HEK293 (cell line): ENCODE results near the gene CENPP.

Source experiments
- FEZF1 ChIP-seq: fragments of 450-650 bp; formaldehyde crosslinking; IDR thresholded peaks from 2 replicates; pipeline ENCODE4 v1.5.1; 2016; ENCODE audit warnings: missing biosample characterization, missing genetic modification characterization
- IKZF3 ChIP-seq: fragments of 450-650 bp; IDR thresholded peaks from 2 replicates; pipeline ENCODE4 v1.5.0; 2018; ENCODE audit warnings: missing biosample characterization, mild to moderate bottlenecking, missing genetic modification characterization, moderate library complexity
- KLF9 ChIP-seq: fragments of 450-650 bp; formaldehyde crosslinking; IDR thresholded peaks from 2 replicates; pipeline ENCODE4 v1.5.1; 2016; ENCODE audit warnings: missing biosample characterization, missing genetic modification characterization, low read depth
- MYNN ChIP-seq: fragments of 450-650 bp; formaldehyde crosslinking; IDR thresholded peaks from 2 replicates; pipeline ENCODE4 v1.5.1; 2016; ENCODE audit warnings: missing biosample characterization, missing genetic modification characterization, borderline replicate concordance
- PRDM10 ChIP-seq: fragments of 450-650 bp; formaldehyde crosslinking; IDR thresholded peaks from 2 replicates; pipeline ENCODE4 v1.5.1; 2016; ENCODE audit warnings: missing biosample characterization, missing genetic modification characterization
- ZBTB17 ChIP-seq: fragments of 450-650 bp; formaldehyde crosslinking; IDR thresholded peaks from 2 replicates; pipeline ENCODE4 v1.5.1; 2016; ENCODE audit warnings: missing biosample characterization, missing genetic modification characterization
- ZBTB20 ChIP-seq: fragments of 450-650 bp; formaldehyde crosslinking; IDR thresholded peaks from 2 replicates; pipeline ENCODE4 v1.5.1; 2016; ENCODE audit warnings: missing biosample characterization, missing genetic modification characterization
- ZFP3 ChIP-seq: fragments of 450-650 bp; formaldehyde crosslinking; IDR thresholded peaks from 2 replicates; pipeline ENCODE4 v1.5.1; 2016; ENCODE audit warnings: low read depth, missing biosample characterization, missing genetic modification characterization
- ZNF140 ChIP-seq: fragments of 450-650 bp; formaldehyde crosslinking; IDR thresholded peaks from 2 replicates; pipeline ENCODE4 v1.5.1; 2016; ENCODE audit warnings: missing biosample characterization, missing genetic modification characterization
- ZNF202 ChIP-seq: fragments of 450-650 bp; formaldehyde crosslinking; IDR thresholded peaks from 2 replicates; pipeline ENCODE4 v1.5.1; 2016; ENCODE audit warnings: missing biosample characterization, missing genetic modification characterization, borderline replicate concordance
- ZNF211 ChIP-seq: fragments of 450-650 bp; formaldehyde crosslinking; IDR thresholded peaks from 2 replicates; pipeline ENCODE4 v1.5.1; 2016; ENCODE audit warnings: low read depth, missing biosample characterization, missing genetic modification characterization
- ZNF292 ChIP-seq: fragments of 450-650 bp; formaldehyde crosslinking; IDR thresholded peaks from 2 replicates; pipeline ENCODE4 v1.5.1; 2016; ENCODE audit warnings: low read depth, missing biosample characterization, missing genetic modification characterization, borderline replicate concordance
- ZNF324 ChIP-seq: fragments of 450-650 bp; formaldehyde crosslinking; IDR thresholded peaks from 2 replicates; pipeline ENCODE4 v1.5.1; 2016; ENCODE audit warnings: missing biosample characterization, missing genetic modification characterization
- ZNF341 ChIP-seq: fragments of 450-650 bp; formaldehyde crosslinking; IDR thresholded peaks from 2 replicates; pipeline ENCODE4; 2016; ENCODE audit warnings: low read depth, missing biosample characterization, missing genetic modification characterization
- ZNF354C ChIP-seq: fragments of 450-650 bp; formaldehyde crosslinking; IDR thresholded peaks from 2 replicates; pipeline ENCODE4 v1.5.1; 2016; ENCODE audit warnings: missing biosample characterization, missing genetic modification characterization, low read depth, borderline replicate concordance
- ZNF391 ChIP-seq: fragments of 450-650 bp; formaldehyde crosslinking; IDR thresholded peaks from 2 replicates; pipeline ENCODE4 v1.5.1; 2016; ENCODE audit warnings: low read depth, missing biosample characterization, missing genetic modification characterization, borderline replicate concordance
- ZNF510 ChIP-seq: fragments of 450-650 bp; formaldehyde crosslinking; IDR thresholded peaks from 2 replicates; pipeline ENCODE4 v1.5.1; 2018; ENCODE audit warnings: mild to moderate bottlenecking, missing genetic modification characterization, missing biosample characterization; ENCODE audit not compliant: insufficient replicate concordance
- ZNF561 ChIP-seq: fragments of 450-650 bp; IDR thresholded peaks from 2 replicates; pipeline ENCODE4 v1.5.1; 2018; ENCODE audit warnings: missing biosample characterization, missing genetic modification characterization, borderline replicate concordance
- ZNF580 ChIP-seq: fragments of 450-650 bp; formaldehyde crosslinking; IDR thresholded peaks from 2 replicates; pipeline ENCODE4 v1.5.1; 2016; ENCODE audit warnings: missing biosample characterization, missing genetic modification characterization
- ZNF624 ChIP-seq: fragments of 450-650 bp; formaldehyde crosslinking; IDR thresholded peaks from 2 replicates; pipeline ENCODE4 v1.5.1; 2017; ENCODE audit warnings: missing biosample characterization, missing genetic modification characterization
- ZNF76 ChIP-seq: fragments of 450-650 bp; formaldehyde crosslinking; IDR thresholded peaks from 2 replicates; pipeline ENCODE4; 2016; ENCODE audit warnings: low read depth, missing biosample characterization, missing genetic modification characterization, borderline replicate concordance
- ZNF776 ChIP-seq: fragments of 450-650 bp; formaldehyde crosslinking; IDR thresholded peaks from 2 replicates; pipeline ENCODE4 v1.5.0; 2017; ENCODE audit warnings: missing biosample characterization, missing genetic modification characterization, borderline replicate concordance
- ZNF785 ChIP-seq: fragments of 450-650 bp; formaldehyde crosslinking; IDR thresholded peaks from 2 replicates; pipeline ENCODE4 v1.5.1; 2016; ENCODE audit warnings: missing biosample characterization, missing genetic modification characterization
- ZXDB ChIP-seq: fragments of 450-650 bp; formaldehyde crosslinking; IDR thresholded peaks from 2 replicates; pipeline ENCODE4 v1.5.1; 2016; ENCODE audit warnings: missing biosample characterization, missing genetic modification characterization
- TF ChIP-seq, protein P1 (sequence below): fragments of 450-650 bp; formaldehyde crosslinking; IDR thresholded peaks from 2 replicates; pipeline ENCODE4 v1.5.1; 2016; ENCODE audit warnings: missing biosample characterization, missing genetic modification characterization
- TF ChIP-seq, protein P2 (sequence below): fragments of 450-650 bp; IDR thresholded peaks from 2 replicates; pipeline ENCODE4 v1.5.1; 2018; ENCODE audit warnings: missing biosample characterization, missing genetic modification characterization
- TF ChIP-seq, protein P3 (sequence below): fragments of 450-650 bp; formaldehyde crosslinking; IDR thresholded peaks from 2 replicates; pipeline ENCODE4 v1.5.0; 2017; ENCODE audit warnings: missing biosample characterization, missing genetic modification characterization, borderline replicate concordance
- TF ChIP-seq, protein P4 (sequence below): IDR thresholded peaks from 2 replicates; pipeline ENCODE4 v1.6.1; 2011; ENCODE audit warnings: mild to moderate bottlenecking, low read depth, low read length, borderline replicate concordance

CENPP gene

GRCh38 chr9:92439921-92440750 is 114.4 kb downstream of the CENPP start (continued):
- TF ChIP-seq ZNF624 (tag by site-specific recombination), result no peak
- peak; percentile 13; the same call in 1 of the 2 replicates for TF ChIP-seq ZNF341 (tag by site-specific recombination)
- 0 out of 2 replicates have a peak, but pooled peaks have one; percentile 39 for TF ChIP-seq ZNF202 (tag by site-specific recombination)
- no peak for TF ChIP-seq PRDM10 (tag by site-specific recombination)
- TF ChIP-seq, protein P1, sequence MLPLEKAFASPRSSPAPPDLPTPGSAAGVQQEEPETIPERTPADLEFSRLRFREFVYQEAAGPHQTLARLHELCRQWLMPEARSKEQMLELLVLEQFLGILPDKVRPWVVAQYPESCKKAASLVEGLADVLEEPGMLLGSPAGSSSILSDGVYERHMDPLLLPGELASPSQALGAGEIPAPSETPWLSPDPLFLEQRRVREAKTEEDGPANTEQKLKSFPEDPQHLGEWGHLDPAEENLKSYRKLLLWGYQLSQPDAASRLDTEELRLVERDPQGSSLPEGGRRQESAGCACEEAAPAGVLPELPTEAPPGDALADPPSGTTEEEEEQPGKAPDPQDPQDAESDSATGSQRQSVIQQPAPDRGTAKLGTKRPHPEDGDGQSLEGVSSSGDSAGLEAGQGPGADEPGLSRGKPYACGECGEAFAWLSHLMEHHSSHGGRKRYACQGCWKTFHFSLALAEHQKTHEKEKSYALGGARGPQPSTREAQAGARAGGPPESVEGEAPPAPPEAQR (tag by site-specific recombination), result no peak
- TF ChIP-seq, protein P2, sequence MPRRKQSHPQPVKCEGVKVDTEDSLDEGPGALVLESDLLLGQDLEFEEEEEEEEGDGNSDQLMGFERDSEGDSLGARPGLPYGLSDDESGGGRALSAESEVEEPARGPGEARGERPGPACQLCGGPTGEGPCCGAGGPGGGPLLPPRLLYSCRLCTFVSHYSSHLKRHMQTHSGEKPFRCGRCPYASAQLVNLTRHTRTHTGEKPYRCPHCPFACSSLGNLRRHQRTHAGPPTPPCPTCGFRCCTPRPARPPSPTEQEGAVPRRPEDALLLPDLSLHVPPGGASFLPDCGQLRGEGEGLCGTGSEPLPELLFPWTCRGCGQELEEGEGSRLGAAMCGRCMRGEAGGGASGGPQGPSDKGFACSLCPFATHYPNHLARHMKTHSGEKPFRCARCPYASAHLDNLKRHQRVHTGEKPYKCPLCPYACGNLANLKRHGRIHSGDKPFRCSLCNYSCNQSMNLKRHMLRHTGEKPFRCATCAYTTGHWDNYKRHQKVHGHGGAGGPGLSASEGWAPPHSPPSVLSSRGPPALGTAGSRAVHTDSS (tag by site-specific recombination), result no peak
- no peak for TF ChIP-seq KLF9 (tag by site-specific recombination)
- TF ChIP-seq ZNF76, result no peak
- 0 out of 2 replicates have a peak, but pooled peaks have one; percentile 18 for TF ChIP-seq ZNF354C (tag by site-specific recombination)
- no peak for TF ChIP-seq ZNF776
- no peak for TF ChIP-seq ZBTB20
- no peak for TF ChIP-seq ZNF561
- TF ChIP-seq ZNF324 (tag by site-specific recombination), result no peak
- no peak for TF ChIP-seq ZFP3
- no peak for TF ChIP-seq ZNF785 (tag by site-specific recombination)
- TF ChIP-seq ZNF211 (tag by site-specific recombination), result no peak
- no peak for TF ChIP-seq ZBTB17 (tag by site-specific recombination)
- TF ChIP-seq MYNN (tag by site-specific recombination), result no peak
- peak; percentile 72; the same call in 1 of the 2 replicates for TF ChIP-seq ZNF140
- TF ChIP-seq, protein P3, sequence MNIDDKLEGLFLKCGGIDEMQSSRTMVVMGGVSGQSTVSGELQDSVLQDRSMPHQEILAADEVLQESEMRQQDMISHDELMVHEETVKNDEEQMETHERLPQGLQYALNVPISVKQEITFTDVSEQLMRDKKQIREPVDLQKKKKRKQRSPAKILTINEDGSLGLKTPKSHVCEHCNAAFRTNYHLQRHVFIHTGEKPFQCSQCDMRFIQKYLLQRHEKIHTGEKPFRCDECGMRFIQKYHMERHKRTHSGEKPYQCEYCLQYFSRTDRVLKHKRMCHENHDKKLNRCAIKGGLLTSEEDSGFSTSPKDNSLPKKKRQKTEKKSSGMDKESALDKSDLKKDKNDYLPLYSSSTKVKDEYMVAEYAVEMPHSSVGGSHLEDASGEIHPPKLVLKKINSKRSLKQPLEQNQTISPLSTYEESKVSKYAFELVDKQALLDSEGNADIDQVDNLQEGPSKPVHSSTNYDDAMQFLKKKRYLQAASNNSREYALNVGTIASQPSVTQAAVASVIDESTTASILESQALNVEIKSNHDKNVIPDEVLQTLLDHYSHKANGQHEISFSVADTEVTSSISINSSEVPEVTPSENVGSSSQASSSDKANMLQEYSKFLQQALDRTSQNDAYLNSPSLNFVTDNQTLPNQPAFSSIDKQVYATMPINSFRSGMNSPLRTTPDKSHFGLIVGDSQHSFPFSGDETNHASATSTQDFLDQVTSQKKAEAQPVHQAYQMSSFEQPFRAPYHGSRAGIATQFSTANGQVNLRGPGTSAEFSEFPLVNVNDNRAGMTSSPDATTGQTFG (tag by site-specific recombination), result no peak
- no peak for TF ChIP-seq ZNF292 (tag by site-specific recombination)
- TF ChIP-seq ZXDB, result 0 out of 2 replicates have a peak, but pooled peaks have one; percentile 34
- no peak for TF ChIP-seq IKZF3 (tag by site-specific recombination)
- 0 out of 2 replicates have a peak, but pooled peaks have one; percentile 21 for TF ChIP-seq ZNF580
- no peak for TF ChIP-seq ZNF510 (tag by site-specific recombination)
- TF ChIP-seq, protein P4, sequence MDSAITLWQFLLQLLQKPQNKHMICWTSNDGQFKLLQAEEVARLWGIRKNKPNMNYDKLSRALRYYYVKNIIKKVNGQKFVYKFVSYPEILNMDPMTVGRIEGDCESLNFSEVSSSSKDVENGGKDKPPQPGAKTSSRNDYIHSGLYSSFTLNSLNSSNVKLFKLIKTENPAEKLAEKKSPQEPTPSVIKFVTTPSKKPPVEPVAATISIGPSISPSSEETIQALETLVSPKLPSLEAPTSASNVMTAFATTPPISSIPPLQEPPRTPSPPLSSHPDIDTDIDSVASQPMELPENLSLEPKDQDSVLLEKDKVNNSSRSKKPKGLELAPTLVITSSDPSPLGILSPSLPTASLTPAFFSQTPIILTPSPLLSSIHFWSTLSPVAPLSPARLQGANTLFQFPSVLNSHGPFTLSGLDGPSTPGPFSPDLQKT, result no peak
- TF ChIP-seq ZNF391 (tag by site-specific recombination), result no peak
- TF ChIP-seq FEZF1, result no peak
